Measurements from ENCODE around the gene DIAPH1. TPM values are rescaled to one million over a fixed set of nuclear protein-coding genes. Genes with fewer than 3 reads are reported as not detected.

DIAPH1 gene
- total RNA-seq, 1 experiment from 2014 or later = 142 TPM

DNA sequence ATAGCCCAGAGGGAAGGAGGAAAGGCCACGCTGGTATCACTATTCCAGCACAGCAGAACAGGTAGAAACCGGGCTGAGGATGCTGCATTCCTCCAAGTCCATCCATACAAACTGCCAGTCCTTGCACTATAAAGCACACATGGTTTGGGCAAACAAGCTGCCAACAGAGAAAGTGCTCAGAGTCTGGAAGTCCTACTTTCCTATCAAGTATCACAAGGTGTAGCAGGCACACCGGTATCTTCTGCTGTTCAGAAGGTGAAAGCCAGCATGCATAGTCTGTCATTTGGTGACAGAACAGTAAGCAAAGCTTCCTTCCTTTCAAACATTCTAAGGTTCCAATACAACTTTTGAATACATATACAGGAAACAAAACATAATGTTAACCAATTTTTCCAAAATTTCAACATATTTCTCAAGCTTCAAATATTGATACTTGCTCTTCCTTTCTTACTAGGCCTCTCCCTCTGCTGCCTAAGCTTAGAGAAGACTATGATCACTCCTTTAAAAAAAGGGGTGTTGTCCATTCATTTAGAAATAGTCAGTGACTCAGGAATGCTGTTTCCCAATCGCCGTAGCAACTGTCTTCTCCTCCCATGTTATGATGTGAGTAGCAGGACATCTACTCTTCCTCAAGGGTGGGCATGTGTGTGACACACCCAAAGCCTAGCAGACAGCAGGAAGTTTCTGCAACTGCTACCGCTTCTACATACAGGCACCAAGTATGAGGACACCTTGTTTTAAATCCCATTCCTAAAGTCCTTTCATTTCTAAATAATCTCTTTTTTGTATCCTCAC, 14.7 kb downstream of the DIAPH1 start:
- ChIA-PET RAD21 (ENCODE audit: low non-redundant PET in 1 of 2, low total read pairs in 2 of 2, uncharacterized antibody in 2 of 2, unreplicated experiment in 2 of 2) (no interaction called here), CTCF (interaction anchor here (3.3 kb wide), 1 partner anchor 12 kb away, joined by 23 read pairs; no protein-coding TSS in a partner anchor), POLR2A (interaction anchor here (0.6 kb wide), 1 partner anchor 15 kb away, joined by 3 read pairs; the partner anchor contains the start of gene DIAPH1)
- H3K36me3 ChIP-seq (ENCODE audit: control insufficient read depth in 1 of 2, insufficient read depth in 2 of 2, low read length in 2 of 2) = no peaks in the 10 kb centered on the region
- peaks cover 11 to 25% of the 10 kb centered on the region in 2 experiments for H3K4me1 ChIP-seq (ENCODE audit: control insufficient read depth in 1 of 2, insufficient read depth in 2 of 2, low read length in 2 of 2)
- H3K9me2 ChIP-seq (ENCODE audit: insufficient read depth) = no peaks in the 10 kb centered on the region
- peaks cover 10% of the 10 kb centered on the region; the same call in 1 of the 2 replicates for H4K20me1 ChIP-seq (ENCODE audit: insufficient read depth)
- peak overlapping the region; percentile 29 for H3K4me2 ChIP-seq (ENCODE audit: low read length)
- H3K9ac ChIP-seq (ENCODE audit: low read length) = peak overlapping the region; percentile 16
- no TSS peak for BruUV-seq (replicated peaks)
- H3K79me2 ChIP-seq (ENCODE audit: insufficient read depth, low read length) = peaks cover 100% of the 10 kb centered on the region
- H3K9me3 ChIP-seq (ENCODE audit: control insufficient read depth in 1 of 2, insufficient read depth in 1 of 2, low read depth in 1 of 2, low read length in 2 of 2) = no peaks in the 10 kb centered on the region
- no peak overlapping the region for H2AFZ ChIP-seq (ENCODE audit: low read depth, low read length, poor library complexity, severe bottlenecking)
- intact Hi-C loops (cut with micrococcal nuclease) = no loop called here
- no peak overlapping the region for H3K27ac ChIP-seq (ENCODE audit: low read depth, low read length)
- no peaks in the 10 kb centered on the region for H3K27me3 ChIP-seq (ENCODE audit: insufficient read depth, low read length)
- no peak overlapping the region for H3K4me3 ChIP-seq (replicated peaks in 1 of 2; ENCODE audit: low read depth in 1 of 2, low read length in 2 of 2)
- ATAC-seq (peak; percentile 81), DNase-seq (ENCODE audit: low read depth, low spot score) (peak; percentile 70)
- TF ChIP-seq POLR2AphosphoS5 (IDR thresholded peaks at IDR 0.05; ENCODE audit: low read depth, low read length) (no peak), CEBPB (IDR thresholded peaks at IDR 0.05; ENCODE audit: low read depth) (0 out of 2 replicates have a peak, but pooled peaks have one; percentile 52), SP1 (IDR thresholded peaks at IDR 0.05; ENCODE audit: low read depth) (0 out of 2 replicates have a peak, but pooled peaks have one; percentile 26), JUND (IDR thresholded peaks at IDR 0.05) (0 out of 2 replicates have a peak, but pooled peaks have one; percentile 18)
- TF ChIP-seq, protein P1, sequence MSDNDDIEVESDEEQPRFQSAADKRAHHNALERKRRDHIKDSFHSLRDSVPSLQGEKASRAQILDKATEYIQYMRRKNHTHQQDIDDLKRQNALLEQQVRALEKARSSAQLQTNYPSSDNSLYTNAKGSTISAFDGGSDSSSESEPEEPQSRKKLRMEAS (IDR thresholded peaks at IDR 0.05) = peak; percentile 23; the same call in 1 of the 2 replicates

DNA sequence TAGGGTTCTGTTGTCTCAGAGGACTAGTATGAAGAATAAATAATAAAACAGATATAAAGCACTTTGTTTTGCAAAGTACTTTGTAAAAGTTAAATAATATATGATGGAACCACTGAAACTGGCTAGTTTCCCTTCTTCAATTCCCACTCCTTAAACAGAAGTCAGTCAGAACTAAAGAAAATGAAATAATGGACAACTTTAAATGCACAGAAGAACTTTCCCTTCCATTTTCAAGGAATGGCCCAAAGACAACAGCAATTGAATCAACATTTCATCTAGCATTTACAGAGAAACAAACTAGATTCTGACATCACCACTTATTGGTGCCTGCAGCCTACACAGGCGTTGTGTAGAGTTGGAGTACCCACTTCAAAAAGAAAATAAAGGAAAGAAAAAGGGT, 16.2 kb downstream of the DIAPH1 start:
- intact Hi-C loops (cut with micrococcal nuclease) = no loop called here
- H3K9me2 ChIP-seq (ENCODE audit: insufficient read depth) = no peaks in the 10 kb centered on the region
- no peak overlapping the region for H3K27ac ChIP-seq (ENCODE audit: low read depth, low read length)
- no peak overlapping the region for H2AFZ ChIP-seq (ENCODE audit: low read depth, low read length, poor library complexity, severe bottlenecking)
- peaks cover 100% of the 10 kb centered on the region for H3K79me2 ChIP-seq (ENCODE audit: insufficient read depth, low read length)
- ATAC-seq (no peak), DNase-seq (ENCODE audit: low read depth, low spot score) (no peak)
- TF ChIP-seq ZBTB33 (IDR thresholded peaks at IDR 0.05; ENCODE audit: extremely low read depth, insufficient replicate concordance, low read length) (no peak), EZH2 (IDR thresholded peaks at IDR 0.05) (no peak), FOSL1 (IDR thresholded peaks at IDR 0.05; ENCODE audit: low read depth) (no peak), CBX3 (IDR thresholded peaks at IDR 0.05; ENCODE audit: low read depth) (no peak), ZNF274 (IDR thresholded peaks at IDR 0.05; ENCODE audit: low read depth, low read length) (no peak)
- ChIA-PET POLR2A (no interaction called here), RAD21 (ENCODE audit: low non-redundant PET in 1 of 2, low total read pairs in 2 of 2, uncharacterized antibody in 2 of 2, unreplicated experiment in 2 of 2) (no interaction called here), CTCF (interaction anchor here (3.3 kb wide), 1 partner anchor 11 kb away, joined by 23 read pairs; no protein-coding TSS in a partner anchor)
- no peaks in the 10 kb centered on the region for H3K9me3 ChIP-seq (ENCODE audit: control insufficient read depth in 1 of 2, insufficient read depth in 1 of 2, low read depth in 1 of 2, low read length in 2 of 2)
- H4K20me1 ChIP-seq (ENCODE audit: insufficient read depth) = peaks cover 12% of the 10 kb centered on the region; the same call in 1 of the 2 replicates
- H3K4me1 ChIP-seq (ENCODE audit: control insufficient read depth in 1 of 2, insufficient read depth in 2 of 2, low read length in 2 of 2) = peaks cover 11 to 29% of the 10 kb centered on the region in 2 experiments
- H3K4me3 ChIP-seq (replicated peaks in 1 of 2; ENCODE audit: low read depth in 1 of 2, low read length in 2 of 2) = no peak overlapping the region
- H3K9ac ChIP-seq (ENCODE audit: low read length) = no peak overlapping the region
- no peak overlapping the region for H3K4me2 ChIP-seq (ENCODE audit: low read length)
- BruUV-seq (replicated peaks) = no TSS peak
- no peaks in the 10 kb centered on the region for H3K36me3 ChIP-seq (ENCODE audit: control insufficient read depth in 1 of 2, insufficient read depth in 2 of 2, low read length in 2 of 2)
- no peaks in the 10 kb centered on the region for H3K27me3 ChIP-seq (ENCODE audit: insufficient read depth, low read length)

Data from HCT116 (cell line).